A549 (cell line): Measurements from ENCODE around the gene ITGB8.

ENCODE experiments used
- CTCF ChIP-seq: fragments of >200 bp; sonication (Bioruptor Twin); formaldehyde crosslinking; IDR thresholded peaks from 3 replicates; pipeline ENCODE4 v1.5.1; 2016
- JUNB ChIP-seq: fragments of >200 bp; sonication (Bioruptor Twin); formaldehyde crosslinking; IDR thresholded peaks from 2 replicates; pipeline ENCODE4 v1.6.1; 2016
- MYC ChIP-seq: IDR thresholded peaks from 2 replicates; pipeline ENCODE4 v1.6.1; 2012; ENCODE audit warnings: mild to moderate bottlenecking, inconsistent platforms, low read length, improper control_type of control experiment, borderline replicate concordance
- PBX3 ChIP-seq: IDR thresholded peaks from 2 replicates; pipeline ENCODE4 v1.6.1; 2012

GRCh38 chr7:20347680-20348079, 17.0 kb downstream of the ITGB8 start:
- TF ChIP-seq JUNB (no peak), PBX3 (no peak), CTCF (no peak), MYC (no peak)
